H4 (cell line): ENCODE data around the gene RRAD. TPM values are rescaled to one million over a fixed set of nuclear protein-coding genes. Genes with fewer than 3 reads are reported as not detected.
"Not testable (repeated sequence)": the region's sequence is repeated elsewhere in the genome, so short reads cannot be mapped to it uniquely, and the experiment has no call there.

Experiments used
- DNase-seq: peaks from one replicate; pipeline ENCODE4 v3.0.0-alpha.2; 2015; ENCODE audit warnings: low spot score
- total RNA-seq: library from RNA; depleted of rRNA; stranded (reverse); fragments of >200 nt; shearing (Covaris generic); gene quantifications from 2 replicates; pipeline ENCODE4 v1.2.3, GENCODE V29; 2014

Gene RRAD
- total RNA-seq, 1 experiment from 2014 or later: not detected

- no peak for DNase-seq
Observed at GRCh38 chr16:66900721-66901441, 24.5 kb downstream of the RRAD start.

GRCh38 chr16:66899945-66900710 is 25.2 kb downstream of the RRAD start:
- peak; percentile 66 for DNase-seq

DNA sequence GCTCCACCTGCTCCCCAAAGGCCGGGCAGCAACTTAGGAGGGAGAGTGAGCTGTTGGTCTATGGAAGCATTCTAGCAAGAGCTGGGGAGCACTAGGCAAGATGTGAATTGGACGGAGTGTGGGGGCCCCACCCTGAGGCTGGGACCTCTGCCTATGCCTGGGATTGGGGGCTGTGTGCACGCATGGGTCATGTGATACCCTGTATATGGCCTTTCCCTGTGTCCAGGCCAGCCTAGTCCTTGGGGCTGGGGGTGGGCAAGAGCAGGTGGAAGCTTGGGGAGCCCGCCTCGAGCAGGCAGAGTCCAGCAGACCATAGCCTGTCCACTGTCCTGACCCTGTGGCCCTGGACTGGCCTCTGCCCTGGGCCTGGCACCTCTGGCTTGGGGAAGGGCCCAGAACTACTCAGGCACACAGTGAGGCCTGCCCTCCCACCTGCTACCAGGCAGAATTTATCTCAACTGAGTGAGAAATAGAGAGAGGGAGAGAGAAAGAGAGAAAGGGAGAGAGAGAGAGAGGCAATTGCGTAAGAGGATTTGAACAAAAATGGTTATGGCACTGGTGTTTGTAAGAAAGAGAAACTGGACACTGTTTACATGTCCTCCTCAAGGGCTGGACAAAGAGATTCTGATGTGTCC is 25.9 kb downstream of the RRAD start:
- DNase-seq: no peak

DNA sequence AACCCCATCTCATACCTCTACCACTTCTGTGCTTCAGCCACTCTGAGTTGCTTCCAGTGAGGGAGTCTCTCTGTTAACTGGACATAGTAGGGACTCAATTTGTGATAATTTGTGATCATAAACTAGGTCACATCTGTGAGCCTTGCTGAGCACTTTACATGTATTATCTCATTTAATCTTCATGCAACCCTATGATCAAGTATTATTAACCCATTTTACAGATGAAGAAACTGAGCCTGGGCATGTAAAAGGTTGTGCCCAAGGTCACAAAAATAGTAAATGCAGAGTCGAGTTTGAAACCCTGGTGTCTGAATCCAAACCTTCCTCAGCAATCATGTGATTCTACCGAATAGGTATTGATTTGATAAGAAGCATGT is 26.4 kb downstream of the RRAD start:
- no peak for DNase-seq

DNA sequence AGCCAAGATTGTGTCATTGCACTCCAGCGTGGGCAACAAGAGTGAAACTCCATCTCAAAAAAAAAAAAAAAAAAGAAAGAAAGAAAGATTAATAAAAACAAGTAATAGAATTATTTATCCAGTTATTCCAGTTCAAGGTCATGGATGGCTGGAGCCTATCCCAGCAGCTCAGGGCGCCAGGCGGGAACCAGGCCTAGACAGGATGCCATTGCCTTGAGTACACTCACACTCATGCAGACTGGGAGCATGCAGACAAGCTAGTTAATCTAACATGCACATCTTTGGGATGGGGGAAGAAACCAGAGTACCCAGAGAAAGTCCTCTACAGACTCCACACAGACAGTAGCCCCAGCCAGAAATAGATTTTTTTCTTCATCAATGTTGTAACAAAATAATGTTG is 27.1 kb downstream of the RRAD start:
- DNase-seq: no peak

DNA sequence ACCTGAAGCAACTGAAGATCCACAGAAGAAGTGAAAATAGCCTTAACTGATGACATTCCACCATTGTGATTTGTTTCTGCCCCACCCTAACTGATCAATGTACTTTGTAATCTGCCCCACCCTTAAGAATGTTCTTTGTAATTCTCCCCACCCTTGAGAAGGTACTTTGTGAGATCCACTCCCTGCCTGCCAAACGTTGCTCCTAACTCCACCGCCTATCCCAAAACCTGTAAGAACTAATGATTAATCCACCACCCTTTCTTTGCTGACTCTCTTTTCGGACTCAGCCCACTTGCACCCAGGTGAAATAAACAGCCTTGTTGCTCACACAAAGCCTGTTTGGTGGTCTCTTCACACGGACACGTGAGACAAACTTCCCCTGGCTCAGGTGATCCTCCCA is 28.7 kb downstream of the RRAD start:
- DNase-seq: not testable (repeated sequence)

DNA sequence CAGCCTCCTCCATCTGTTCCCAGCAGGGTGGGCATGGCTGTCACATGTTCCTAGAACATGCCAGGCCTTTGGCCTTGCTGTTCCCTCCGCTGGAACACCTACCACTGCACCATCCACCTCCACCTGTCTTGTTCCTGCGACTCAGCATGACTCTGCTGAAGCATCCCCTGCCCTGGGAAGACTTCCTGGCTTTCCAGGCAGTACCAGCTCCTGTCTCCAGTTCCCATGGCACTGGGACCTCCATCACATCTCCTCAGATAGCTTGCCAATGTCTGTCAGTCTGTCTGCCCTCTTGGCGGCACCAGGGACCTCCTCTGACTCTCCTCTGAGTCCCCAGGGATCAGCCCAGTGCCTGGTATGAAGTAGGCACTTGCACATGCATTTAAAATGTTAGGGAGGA is 29.3 kb downstream of the RRAD start:
- no peak for DNase-seq

DNA sequence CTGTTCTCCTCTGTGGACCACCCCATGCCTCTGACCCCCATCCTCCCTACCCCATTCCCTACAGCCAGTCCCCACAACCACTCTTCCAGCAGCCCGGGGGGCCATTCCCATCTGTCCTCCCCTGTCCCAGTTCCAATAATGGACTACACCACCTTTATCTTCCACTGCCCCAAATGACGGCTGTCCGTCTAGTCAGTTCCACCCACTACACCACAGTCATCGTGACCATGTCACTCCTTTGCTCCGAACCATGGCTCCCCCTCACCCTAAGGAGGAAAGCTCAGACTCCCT is 29.7 kb downstream of the RRAD start:
- DNase-seq: no peak

GRCh38 chr16:66894948-66895688 is 30.2 kb downstream of the RRAD start:
- peak; percentile 74 for DNase-seq

GRCh38 chr16:66894055-66894454 is 31.3 kb downstream of the RRAD start:
- DNase-seq: no peak

GRCh38 chr16:66891797-66892196 is 33.5 kb downstream of the RRAD start:
- DNase-seq: no peak

GRCh38 chr16:66891360-66891759 is 34.0 kb downstream of the RRAD start:
- no peak for DNase-seq

- no peak for DNase-seq
Observed at GRCh38 chr16:66890799-66891198, 34.5 kb downstream of the RRAD start.

- no peak for DNase-seq
Observed at GRCh38 chr16:66889622-66890021, 35.7 kb downstream of the RRAD start.

DNA sequence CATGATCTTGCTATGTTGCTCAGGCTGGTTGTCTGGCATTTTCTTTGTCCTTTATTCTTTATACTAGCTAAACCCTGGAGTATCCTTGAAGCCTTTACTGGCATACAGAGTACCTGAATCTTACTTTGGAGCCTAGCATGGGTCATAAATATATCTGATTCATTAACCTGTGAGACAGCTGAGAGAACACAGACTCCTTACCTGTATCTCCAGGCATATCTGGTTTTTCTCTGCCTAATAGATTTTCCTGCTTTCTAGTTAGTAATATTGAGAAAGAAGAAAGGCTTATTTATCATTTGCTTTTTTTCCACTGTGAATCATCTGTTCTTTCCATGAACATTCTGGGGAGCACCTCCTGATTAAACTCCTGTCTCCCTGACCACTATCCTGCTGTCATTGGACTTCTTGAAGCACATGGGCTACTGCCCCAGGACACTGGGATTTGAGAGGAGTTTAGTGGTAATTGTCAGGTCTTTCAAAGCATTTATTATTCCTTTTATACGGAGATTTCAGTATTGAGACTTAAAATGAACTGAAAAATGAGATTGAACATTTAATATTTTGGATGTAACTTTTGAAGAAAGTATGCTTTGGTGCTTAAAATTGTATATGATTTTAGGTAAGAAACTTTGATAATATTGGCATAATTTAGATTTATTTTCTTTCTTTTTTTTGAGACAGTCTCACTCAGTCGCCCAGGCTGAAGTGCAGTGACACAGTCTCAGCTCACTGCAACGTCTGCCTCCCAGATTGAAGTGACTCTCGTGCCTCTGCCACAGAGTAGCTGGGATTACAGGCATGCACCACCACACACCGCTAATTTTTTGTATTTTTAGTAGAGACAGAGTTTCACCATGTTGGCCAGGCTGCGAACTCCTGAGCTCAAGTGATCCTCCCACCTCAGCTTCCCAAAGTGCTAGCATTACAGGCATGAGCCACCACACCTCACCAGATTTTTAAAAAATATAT is 36.4 kb downstream of the RRAD start:
- DNase-seq: no peak

DNA sequence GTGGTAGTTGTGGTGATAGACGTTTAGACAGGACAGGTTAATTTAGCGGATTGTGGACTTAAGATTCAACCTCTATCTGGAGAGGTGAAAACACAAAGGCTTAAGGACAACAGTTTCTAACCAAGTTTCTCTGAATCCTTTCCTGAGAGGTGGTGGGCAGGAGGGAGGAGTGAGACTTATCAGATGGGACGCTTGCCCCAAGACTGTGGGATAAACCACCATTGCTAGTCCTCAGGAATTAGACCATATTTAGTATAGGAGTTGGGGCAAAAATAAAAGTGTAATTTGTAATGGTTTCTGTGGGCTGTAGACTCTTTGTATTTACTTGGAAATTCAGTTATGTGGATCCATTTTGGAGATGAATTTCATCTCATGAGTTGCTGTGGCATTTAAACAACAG is 38.4 kb downstream of the RRAD start:
- DNase-seq: peak; percentile 43

- no peak for DNase-seq
Observed at GRCh38 chr16:66886321-66886720, 39.0 kb downstream of the RRAD start.

DNA sequence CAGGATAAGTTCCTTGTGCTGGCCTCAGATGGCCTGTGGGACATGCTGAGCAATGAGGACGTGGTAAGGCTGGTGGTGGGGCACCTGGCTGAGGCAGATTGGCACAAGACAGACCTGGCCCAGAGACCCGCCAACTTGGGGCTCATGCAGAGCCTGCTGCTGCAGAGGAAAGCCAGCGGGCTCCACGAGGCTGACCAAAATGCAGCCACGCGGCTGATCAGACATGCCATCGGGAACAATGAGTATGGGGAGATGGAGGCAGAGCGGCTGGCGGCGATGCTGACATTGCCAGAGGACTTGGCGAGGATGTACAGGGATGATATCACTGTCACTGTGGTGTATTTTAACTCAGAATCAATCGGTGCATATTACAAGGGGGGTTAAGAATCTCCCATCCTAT is 39.8 kb downstream of the RRAD start:
- DNase-seq: no peak

- DNase-seq: no peak
Observed at GRCh38 chr16:66882702-66883101, 42.6 kb downstream of the RRAD start.

- DNase-seq: no peak
Observed at GRCh38 chr16:66881964-66882508, 43.3 kb downstream of the RRAD start.

GRCh38 chr16:66881560-66881959 is 43.8 kb downstream of the RRAD start:
- no peak for DNase-seq
